Activated T-cell treated with anti-CD3 and anti-CD28 coated beads, Interleukin-2, amount 50 U/mL, for 48 hours (primary cell): ENCODE data around the gene ZSWIM6.
"Not testable (repeated sequence)": the region's sequence is repeated elsewhere in the genome, so short reads cannot be mapped to it uniquely, and the experiment has no call there.

ENCODE experiments used
- DNase-seq, 2 experiments: peaks; one replicate each; pipeline ENCODE4 v3.0.0-alpha.2; 2020

Gene ZSWIM6

DNA sequence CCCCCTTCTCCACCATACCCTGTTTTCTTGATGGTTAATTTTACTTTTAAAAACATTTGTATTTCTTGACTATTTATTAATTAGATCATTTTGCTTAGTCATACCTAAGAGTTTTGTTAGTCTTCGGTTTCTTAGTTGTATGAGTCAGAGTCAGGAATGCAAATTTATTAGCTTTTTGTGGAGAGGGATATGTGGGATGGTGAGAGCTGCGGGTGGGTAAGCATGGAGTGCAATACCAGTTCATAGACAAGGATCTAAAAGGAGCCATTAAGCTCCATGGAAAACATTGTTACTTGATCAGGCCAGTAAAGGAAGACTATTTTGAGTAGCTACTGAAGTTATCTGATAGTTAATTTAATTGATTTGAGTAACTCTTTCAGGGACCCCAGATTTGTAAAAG, 77.5 kb downstream of the ZSWIM6 start:
- no peak for DNase-seq

DNA sequence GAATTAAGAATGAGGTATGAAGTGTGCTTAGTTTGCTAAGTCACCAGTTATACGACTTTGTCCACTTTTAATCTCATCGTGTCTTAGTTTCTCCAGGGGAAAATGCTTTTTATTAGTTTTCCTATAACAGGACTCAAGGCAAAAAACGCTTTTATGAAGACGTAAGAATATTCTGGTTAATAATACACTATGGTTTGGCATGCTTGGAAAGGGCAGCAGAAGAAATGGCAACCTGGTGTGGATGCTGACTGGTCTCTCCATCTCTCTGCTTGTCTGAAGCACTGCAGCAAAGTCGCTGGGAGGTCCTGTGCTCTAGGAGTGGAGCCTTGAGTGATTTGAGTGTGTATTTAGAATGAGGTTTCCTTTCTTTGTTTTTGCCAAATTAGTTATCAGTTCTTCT, 78.8 kb downstream of the ZSWIM6 start:
- no peak for DNase-seq

GRCh38 chr5:61412361-61412760, 80.3 kb downstream of the ZSWIM6 start:
- DNase-seq: no peak

DNA sequence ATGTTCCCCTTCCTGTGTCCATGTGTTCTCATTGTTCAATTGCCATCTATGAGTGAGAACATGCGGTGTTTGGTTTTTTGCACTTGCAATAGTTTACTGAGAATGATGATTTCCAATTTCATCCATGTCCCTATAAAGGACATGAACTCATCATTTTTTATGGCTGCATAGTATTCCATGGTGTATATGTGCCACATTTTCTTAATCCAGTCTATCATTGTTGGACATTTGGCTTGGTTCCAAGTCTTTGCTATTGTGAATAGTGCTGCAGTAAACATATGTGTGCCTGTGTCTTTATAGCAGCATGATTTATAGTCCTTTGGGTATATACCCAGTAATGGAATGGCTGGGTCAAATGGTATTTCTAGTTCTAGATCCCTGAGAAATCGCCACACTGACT, 81.1 kb downstream of the ZSWIM6 start:
- not testable (repeated sequence) for DNase-seq

DNA sequence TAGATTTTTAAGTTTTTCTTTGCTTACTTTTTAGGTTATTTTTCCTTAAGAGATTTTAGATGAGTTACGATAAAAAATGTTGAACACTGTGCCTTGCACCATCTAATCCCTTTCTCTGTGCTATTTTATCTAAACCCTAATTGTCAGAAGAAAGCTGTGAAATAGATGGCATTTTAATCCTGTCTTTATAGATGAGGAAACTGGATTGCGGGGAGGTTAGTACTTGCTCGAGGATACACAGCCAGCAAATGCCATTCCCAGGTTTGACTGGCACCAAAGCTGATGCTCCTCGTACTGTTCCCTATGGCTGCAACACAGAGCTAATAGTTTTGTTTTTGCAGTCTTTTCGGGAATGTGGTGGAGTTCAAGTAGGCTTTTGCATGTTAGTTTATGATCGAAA, 82.7 kb downstream of the ZSWIM6 start:
- no peak for DNase-seq

DNA sequence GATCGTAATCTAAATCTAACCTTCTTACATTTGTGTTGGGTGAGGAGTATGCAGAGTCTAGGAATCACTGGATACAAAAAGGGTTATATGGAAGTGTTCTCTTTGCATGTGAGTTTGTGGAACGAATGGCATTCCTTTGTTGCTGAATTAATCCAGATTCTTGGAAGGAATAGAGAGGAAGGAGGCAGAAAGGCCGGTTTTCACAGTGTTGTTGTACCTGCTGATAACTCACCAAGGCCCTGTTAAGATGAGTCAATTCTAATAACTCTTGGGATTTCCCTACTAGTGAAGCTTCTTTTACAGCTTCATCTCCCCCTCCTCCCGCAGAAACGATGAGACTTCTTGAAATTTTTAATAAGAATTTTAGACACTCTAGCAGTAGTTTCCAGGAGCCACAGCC, 84.0 kb downstream of the ZSWIM6 start:
- DNase-seq: no peak

DNA sequence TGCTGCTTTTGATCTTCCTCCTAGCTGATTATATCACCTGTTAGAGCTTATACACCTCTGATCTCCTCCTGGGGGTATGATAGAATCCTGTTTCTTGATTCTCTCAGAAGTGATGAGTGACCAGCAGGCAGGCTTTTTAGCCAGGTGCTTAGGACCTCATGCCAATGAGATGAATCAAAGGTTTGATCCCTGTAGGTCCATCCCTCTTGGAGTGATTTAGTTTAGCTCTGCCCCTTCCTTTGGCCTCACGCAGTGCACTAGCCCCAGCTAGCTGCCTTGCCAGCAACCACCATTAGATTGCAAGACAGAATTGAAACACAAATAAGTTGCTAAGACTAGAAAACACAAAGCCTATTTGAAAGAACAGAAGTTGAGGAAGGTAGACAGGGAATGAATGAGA, 84.4 kb downstream of the ZSWIM6 start:
- no peak for DNase-seq

DNA sequence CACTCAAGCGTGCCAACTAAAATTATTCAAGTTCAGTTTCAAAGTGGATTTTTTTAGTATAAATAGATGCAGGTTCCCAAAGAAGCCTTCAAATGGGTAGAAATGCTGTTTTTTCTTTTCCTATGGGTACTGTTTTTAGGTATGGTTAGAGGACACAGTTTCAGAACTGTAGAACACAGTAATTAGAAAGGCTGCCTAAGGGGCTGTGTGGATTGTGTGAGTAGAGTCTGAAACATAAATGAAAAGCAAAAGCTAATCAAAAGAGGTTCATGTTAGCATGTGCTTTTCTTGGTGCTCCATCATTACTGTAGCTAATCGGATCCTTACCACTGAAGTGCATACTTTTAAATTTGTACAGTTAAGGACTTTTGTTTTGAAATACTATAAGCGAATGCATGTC, 85.3 kb downstream of the ZSWIM6 start:
- no peak for DNase-seq

DNA sequence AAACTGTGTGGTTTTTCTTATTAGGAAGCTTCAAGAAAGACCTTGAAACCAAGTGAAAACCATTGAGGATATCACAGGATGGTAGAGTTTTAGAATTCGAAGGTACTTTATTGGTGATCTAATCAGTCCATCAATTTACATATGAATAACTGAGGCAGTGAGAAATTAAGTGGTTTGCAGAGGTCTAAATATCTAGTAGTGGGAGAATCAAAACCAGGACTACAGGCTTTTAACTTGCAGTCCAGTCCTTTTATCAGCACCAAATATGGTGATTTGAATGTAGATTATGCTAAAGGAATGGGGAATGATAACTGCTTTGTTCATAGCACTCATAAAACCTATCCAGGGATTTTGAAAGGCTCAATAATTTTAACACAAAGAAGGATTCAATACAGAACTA, 85.8 kb downstream of the ZSWIM6 start:
- no peak for DNase-seq

DNA sequence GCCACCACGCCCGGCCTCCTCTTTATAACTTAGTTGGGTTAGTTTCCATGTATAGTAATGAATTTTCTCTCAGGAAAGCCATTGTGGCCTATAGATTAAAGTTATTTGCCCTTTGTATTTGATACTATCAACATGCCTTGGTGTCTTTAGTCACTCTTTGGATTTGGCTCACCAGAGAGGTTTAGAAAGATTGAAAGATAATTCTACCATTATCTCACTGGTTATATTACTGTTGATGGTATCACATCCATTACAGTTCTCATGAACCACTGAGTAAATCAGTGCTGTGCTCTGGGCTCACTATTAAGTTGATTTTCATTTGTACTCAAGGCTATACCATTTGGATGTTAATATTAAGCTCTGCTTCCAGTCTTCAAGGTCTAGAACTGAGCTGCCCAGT, 87.0 kb downstream of the ZSWIM6 start:
- no peak for DNase-seq

DNA sequence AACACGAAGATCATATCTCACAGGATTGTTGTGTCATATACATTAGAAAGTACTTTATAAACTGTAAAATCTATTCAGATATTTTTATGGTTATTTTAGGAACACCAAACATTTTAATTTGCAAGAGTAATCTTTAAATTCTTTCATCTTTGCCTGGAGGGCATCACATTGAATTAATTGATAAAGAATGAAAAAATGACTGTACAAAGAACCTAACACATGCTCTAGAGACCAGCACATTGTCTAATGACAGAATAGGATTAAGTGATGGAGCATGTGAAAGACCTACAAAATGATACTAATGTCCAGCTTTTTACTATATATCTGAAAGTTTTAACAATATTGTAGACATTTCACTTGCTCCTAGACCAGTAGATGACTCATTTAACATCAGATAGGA, 88.0 kb downstream of the ZSWIM6 start:
- no peak for DNase-seq

GRCh38 chr5:61421262-61421661, 89.2 kb downstream of the ZSWIM6 start:
- DNase-seq: not testable (repeated sequence)

GRCh38 chr5:61423487-61424145, 91.6 kb downstream of the ZSWIM6 start:
- DNase-seq: no peak

- DNase-seq: no peak
These were observed 93.9 kb downstream of the ZSWIM6 start for GRCh38 chr5:61425918-61426317.

GRCh38 chr5:61429906-61430305, 97.8 kb downstream of the ZSWIM6 start:
- DNase-seq: no peak

DNA sequence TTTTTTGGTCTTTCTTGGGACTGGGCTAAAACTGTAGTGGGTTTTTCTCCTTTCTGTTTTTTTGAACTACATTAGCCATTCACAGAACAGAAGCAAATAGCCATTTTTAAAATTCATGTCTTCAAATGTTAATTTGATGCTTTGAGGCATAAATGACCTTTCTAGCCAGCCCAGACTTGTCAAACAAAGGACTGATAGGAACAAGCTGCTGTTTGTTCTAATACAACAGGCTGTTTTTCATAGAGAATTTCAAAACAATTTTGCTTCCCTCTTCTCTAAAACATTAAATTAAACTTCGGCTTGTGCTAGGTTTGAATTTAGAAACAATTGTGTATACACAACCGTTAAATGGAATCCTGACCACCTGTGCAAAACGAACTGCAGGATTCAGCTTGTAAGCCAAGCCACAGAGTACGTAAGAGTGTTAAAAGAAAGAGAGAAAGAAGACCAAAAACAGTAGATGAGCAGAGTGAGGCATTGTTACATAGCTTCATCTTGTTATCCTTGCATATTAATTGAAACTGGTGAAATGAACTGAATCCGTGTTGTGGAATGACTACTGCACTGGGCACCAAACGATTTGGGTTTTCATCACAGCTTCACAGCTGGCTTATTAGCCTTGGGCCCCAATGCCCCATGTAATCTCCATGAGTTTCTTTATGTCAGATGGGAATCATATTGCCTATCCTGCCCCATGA, 100.0 kb downstream of the ZSWIM6 start:
- DNase-seq: no peak

DNA sequence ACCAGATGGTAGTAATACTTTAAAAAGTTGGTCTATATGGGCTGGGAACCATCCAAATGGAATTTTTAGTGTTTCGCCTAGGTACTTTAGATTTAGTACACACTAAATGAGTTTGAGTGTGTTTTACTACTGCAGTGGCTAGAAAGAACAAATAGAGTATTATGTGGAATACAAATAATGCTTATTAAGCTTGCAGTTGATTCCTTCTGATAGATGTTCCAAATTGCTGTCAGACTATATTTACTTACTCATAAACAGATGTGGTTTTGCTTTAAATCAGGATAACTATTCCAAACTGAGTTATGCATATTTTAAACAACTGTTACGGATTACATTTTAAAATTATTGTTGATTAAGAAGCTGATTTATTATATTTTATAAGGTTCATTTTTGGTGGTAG, 103.3 kb downstream of the ZSWIM6 start:
- no peak for DNase-seq

DNA sequence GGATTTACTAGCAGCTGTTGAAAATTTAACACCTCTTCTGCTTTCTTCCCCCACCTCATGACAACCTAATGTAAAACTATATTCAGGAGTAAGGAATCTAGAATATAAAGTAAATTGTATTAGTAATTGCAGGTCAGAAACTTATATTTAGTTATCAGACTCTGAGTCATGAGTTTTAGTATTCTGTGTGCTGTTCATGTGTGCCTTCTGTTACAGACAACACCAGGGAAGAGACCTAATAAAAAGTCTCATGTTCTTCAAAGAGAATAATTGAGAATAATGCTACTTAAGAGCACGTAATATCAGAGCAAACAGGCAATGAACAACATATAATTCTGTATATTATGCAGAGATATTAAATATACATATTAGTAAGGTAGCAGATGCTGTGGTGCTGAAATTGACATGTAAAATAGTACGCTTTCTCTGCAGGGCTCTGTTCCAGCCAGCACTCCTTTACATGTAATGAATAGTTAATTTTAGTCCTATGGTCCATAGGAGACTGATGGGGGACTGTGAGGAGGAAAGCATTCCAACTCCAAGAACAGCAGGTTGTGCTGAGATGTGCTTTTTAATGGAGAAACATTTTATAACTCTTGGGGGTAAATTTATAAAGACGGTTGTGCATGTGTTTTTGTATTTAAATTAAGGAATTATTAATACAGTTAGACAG, 106.4 kb downstream of the ZSWIM6 start:
- no peak for DNase-seq

GRCh38 chr5:61440086-61440485, 108.0 kb downstream of the ZSWIM6 start:
- no peak for DNase-seq

- no peak for DNase-seq
These were observed 108.5 kb downstream of the ZSWIM6 start for GRCh38 chr5:61440596-61440995.

DNA sequence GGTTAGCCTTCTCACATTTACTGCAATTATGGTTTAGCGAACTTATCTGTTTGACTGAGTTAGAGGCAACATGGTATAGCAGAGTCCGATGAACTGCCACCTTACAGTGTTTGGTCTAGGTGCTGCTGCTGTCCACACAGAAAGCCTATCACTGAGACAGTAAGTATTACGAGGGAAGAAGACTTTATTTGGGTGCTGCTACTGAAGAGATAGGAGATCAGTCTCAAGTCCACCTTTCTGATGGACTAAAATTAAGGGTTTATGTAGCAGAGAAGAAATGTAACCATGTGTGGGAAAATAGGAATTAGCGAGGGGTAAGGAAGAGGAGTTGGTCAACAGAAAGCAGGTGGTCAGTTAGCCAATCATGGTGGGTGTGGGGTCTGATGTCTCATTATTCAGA, 109.7 kb downstream of the ZSWIM6 start:
- DNase-seq: no peak

- no peak for DNase-seq
These were observed 115.9 kb downstream of the ZSWIM6 start for GRCh38 chr5:61447780-61448495.

DNA sequence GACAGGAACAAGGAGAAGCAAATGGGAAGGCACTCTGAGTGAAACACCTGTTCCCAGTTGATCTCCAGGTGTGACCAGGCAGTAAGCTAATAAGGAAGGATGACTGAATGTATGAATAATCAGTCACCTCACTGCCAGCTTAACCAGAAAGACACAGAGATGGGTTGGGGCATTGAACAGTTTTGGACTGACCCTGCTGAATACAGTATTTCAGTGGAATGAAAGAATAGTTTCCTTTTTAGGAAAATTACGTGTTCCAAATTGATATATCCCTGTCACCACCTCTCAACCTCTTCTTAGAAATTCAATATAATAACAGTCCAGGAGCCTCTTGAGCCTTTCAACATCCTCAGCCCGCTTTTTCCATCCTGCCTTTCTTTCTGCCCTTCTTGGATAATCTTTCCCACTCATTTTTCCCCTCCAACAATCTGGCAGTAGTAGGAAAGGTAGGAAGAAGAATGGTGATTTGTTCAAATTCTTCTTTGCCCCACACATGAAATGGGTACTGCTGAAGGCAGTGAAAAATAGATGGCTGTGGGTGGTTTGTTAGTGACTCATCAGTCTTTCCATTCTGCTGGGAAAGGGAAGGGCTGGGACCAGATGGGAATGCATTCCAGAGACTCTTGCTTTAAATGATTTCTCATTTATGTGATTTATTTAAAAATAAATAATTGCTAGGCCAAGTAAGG, 117.9 kb downstream of the ZSWIM6 start:
- no peak for DNase-seq
